A204.1 (cell line): ENCODE measurements around the gene CYTH4.
"Not testable (repeated sequence)": the region's sequence is repeated elsewhere in the genome, so short reads cannot be mapped to it uniquely, and the experiment has no call there.

Source experiments
- FAIRE-seq: peaks from 2 replicates; lab custom pipeline; 2012; peaks lifted over from hg19 to GRCh38; lab: Jason Lieb, UNC

CYTH4 gene

DNA sequence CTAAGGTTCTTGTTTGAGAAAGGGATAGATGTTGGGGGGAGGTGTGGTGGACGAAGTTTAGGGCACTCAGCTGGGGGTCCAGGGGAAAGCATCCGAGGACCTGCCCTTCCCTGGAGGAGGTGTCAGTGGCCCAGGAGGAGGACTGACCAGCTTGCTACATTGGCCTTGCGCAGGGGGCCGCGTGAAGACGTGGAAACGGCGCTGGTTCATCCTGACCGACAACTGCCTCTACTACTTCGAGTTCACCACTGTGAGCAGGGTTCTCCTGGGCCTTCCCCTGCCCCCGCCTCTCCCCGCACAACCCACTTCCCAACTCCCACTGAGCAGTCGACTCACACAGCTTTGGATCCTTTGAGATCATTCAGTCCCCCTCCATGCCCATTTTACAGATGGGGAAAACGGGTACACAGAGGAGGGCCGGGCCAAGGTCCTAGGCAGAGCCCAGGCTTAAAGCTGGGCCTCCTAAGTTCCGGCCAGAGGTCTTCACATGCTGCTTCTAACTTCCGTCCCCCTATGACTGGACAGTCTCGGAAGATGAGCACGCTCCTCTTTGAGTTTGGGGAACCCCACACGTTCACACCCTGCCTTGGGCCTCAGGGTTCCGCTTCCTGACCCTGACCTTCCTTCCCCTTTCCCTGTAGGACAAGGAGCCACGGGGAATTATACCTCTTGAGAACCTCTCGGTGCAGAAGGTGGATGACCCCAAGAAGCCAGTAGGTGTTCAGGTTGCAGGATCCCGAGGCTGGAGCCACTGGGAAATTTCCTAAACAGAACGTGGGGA lies 28.7 kb downstream of the CYTH4 start:
- no peak for FAIRE-seq

DNA sequence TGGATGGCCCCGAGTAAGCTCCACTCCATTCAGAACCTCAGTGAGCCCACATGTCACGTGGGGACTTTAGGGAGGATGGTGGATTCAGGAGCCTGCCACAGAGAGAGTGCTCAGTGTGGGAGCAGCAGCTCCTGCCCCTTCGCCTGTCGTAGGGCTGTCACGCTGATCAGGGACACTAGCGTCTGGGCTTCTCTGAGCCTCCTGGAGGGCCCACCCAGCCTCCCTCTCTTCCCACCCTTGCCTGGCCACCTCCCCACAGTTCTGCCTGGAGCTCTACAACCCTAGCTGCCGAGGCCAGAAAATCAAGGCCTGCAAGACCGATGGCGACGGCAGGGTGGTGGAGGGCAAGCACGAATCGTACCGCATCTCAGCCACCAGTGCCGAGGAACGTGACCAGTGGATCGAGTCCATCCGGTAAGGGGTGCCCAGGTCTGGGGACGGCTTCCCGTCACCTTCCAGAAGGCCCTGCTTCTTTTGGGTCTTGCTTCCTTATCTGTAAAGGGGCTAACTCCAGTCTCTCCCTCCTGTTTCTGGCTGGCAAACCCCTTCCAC lies 29.5 kb downstream of the CYTH4 start:
- FAIRE-seq, result no peak

DNA sequence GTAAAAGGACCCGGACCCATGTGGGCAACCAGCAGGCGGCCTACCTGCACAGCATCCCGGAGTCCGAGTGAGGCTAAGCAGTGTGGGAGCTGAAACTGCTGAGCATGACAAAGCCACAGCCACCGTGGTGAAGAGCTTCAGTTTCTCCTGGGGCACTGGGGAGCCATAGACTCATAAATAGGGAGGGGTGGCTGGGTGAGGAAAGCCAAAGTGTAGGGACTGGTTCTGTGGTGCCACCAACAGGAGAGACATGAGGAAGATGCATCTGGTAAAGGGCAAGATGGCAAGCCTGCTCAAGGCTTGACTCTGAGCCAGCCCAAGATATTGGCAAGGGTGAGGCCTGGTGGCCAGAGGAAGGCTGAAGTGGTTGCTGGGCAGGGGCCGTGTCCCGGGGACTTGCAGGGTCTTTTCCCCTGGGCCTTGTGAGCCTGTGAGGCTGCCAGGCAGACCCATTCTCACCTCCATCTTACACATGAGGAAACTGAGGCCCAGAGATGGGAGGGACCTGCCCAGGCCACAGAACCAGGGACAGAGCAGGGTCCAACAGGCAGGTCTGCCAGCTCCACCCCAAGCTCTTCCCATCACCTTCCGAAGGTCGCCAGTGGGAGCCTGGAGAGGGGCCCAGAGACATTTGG lies 30.4 kb downstream of the CYTH4 start:
- FAIRE-seq, result no peak

DNA sequence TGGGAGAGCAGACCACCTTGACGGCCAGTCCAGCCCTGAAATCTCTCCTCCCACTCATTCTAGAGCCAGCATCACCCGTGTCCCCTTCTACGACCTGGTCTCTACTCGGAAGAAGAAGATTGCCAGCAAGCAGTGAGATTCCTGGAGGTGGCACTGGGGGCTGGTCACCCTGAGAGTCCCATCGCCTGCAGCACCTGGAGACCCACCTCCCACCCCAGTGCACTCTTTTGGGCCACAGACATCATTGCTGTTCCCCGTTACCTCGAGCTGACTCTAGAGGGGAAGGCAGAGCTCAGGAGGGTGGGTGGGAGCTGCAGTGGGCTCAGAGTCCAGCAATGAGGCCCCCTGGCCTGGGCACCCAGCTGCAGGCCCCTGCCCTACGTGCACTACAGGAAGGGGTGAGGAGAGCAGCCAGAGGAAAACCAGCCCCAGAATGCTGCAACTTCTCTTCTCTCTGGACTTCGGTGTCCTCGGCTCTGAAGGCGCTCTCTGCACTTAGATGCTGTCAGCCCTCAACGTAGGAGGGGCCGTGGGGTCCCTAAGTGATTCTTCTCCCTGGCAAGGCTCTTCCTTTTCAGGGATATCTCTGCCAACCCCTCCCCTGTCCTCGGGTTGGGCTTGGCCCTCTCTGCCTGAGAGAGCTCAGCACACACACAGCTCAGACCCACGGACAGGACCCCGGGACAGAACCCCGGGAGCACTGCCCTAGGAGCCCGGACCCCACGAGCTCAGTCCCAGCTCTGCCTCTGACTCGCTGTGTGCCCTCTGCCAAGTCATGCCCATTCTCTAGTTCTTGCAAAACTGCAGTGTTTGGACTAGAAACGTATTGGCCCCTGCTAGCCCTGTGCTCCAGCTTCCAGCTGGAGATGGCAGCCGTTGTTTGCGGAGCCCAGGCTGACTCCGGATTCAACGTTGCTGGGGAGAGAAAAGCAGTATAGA lies 31.3 kb downstream of the CYTH4 start:
- no peak for FAIRE-seq

DNA sequence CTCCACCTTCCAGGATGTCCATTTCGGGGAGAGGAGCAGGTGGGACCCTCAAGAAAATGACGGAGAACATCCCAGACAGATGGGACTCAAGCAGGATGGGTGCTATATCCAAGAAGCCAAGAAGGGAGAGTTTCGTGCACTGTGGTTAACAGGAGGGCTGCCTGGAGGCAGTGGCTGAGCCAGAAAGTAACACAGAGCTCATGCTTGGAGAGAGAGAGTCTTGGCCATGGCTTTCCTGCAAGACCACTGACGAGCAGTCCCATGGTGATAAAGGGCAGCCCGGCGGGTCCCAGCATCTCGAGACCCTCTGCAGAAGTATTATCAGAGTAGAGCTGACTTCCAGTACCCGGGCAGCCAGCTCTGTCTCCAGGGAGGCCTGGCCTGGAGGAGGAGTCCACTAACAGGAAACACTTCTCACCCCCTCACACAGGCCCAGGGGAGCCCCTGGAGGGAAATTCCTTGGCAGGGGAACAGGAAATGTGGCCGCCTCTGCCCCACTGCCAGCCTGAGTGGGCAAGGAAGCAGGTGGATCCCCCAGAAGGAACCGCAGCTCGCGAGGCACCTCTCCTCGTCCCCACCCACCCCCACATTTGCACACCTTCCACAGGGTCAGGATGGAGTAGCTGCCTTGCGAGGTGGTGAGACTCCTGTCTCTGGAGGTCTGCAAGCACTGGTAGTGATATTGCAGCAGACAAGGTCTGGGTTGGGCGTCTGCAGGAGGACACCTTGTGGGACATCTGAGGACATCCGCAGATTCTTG lies 32.2 kb downstream of the CYTH4 start:
- no peak for FAIRE-seq

DNA sequence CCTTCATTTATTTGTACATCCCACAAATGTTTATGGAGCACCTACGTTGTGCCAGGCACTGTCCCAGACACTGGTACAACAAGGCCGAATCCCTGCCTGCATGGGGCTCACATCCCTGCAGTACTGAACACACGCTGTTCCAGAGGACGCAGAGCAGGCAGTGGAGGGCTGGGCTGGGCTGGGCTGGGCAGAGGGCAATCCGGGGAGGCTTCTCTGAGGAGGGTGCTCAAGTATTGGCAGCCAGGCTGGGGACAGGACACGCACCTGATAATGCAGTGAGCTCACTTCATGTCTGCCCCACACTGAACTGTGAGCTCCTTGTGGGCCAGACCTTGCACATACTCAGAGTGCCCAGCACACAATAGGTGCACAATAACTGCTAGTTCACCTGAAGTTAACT lies 34.1 kb downstream of the CYTH4 start:
- FAIRE-seq, result no peak

- no peak for FAIRE-seq
These were observed 34.6 kb downstream of the CYTH4 start for GRCh38 chr22:37316875-37317371.

GRCh38 chr22:37317698-37318210 lies 35.4 kb downstream of the CYTH4 start:
- FAIRE-seq, result no peak

GRCh38 chr22:37318364-37319109 lies 36.2 kb downstream of the CYTH4 start:
- FAIRE-seq, result no peak

GRCh38 chr22:37319469-37319868 lies 37.2 kb downstream of the CYTH4 start:
- FAIRE-seq, result no peak

GRCh38 chr22:37320726-37321677 lies 38.7 kb downstream of the CYTH4 start:
- FAIRE-seq, result no peak

DNA sequence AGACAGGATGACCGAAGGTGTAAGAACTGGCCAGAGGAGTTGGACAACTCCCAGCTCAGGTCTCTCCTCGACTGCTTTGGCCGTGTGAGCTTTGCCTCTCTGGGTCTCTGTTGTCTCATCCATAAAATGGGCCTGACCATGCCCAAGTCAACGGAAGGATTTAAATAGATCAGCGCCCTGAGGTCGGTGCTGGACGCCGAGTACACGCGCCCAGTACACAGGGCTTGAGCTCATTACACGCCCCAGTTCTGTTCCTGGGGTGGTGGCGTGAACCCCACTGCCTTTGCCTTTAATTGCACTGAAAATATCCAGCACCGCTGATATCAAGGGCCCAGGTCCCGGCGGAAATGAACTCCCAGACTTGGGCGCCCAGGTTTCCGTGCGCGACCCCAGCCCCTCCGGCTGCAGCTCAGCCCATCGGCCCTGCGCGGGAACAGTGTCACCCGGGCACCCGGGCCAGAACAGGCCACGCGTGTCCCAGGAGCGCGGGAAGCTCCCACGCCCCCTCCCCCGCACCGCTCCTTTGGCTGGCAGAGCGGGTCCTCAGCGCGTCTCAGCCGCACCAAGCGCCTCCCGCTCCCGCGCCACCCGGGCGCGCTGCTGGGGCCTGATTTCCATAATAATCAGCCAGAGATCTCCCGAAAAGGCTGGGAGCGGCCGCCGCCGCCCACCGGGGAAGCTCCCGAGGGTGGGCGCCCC lies 42.2 kb downstream of the CYTH4 start:
- FAIRE-seq, result no peak

GRCh38 chr22:37325039-37325395 lies 42.7 kb downstream of the CYTH4 start:
- no peak for FAIRE-seq

GRCh38 chr22:37326726-37327125 lies 44.4 kb downstream of the CYTH4 start:
- FAIRE-seq, result no peak

DNA sequence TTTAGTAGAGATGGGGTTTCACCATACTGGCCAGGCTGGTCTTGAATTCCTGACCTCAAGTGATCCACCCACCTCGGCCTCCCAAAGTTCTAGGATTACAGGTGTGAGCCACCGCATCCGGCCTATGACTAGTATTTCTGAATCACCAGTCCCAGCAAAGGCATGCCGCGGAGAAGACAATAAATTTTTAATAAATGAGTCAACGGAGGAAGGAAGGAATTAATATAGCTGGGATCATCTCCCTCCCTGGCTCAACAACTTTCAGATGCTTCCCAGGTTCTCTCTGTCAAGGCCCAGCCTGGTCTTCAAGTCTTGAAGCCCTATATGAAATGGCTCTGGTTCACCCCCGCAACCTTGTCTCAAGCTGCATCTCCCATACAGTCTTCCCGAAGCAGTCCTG lies 45.7 kb downstream of the CYTH4 start:
- no peak for FAIRE-seq

DNA sequence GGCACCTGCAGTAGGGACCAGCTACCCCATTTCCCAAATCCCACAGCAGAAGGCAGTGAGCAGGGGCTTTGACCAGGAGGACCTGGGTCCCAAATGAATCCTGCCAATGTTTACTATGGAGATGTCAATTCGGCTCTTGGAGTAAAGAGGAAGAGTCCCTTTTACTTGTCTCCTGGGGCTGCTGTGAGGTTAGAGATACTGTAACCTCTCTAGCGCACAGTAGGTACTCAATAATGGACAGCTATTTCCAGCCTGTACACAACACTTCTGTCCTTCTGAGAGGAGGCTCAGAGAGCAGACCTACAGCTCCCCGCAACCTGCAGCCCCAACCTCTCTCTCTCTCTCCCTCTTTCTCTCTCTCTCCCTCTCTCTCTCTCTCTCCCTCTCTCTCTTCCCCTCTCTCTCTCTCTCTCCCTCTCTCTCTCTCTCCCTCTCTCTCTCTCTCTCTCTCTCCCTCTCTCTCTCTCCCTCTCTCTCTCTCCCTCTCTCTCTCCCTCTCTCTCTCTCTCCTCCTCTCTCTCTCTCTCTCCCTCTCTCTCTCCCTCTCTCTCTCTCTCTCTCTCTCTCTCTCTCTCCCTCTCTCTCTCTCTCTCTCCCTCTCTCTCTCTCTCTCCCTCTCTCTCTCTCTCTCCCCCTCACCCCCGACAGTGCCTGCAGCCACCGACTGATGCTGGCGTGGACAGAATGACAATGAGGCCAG lies 46.4 kb downstream of the CYTH4 start:
- not testable (repeated sequence) for FAIRE-seq

GRCh38 chr22:37329238-37330140 lies 47.2 kb downstream of the CYTH4 start:
- no peak for FAIRE-seq
